Stimulated activated CD4-positive, alpha-beta T cell treated with anti-CD3 and anti-CD28 coated beads, Interleukin-12 subunit alpha, Interleukin-12 subunit beta, amount 100 ng/mL, for 4 hours (primary cell): Measurements from ENCODE around the gene VAV2.

ENCODE experiments used
- DNase-seq: peaks from one replicate; pipeline ENCODE4 v3.0.0-alpha.2; 2020

The VAV2 gene

GRCh38 chr9:133980864-133981588 is 11.1 kb downstream of the VAV2 start:
- no peak for DNase-seq

GRCh38 chr9:133979921-133980863 is 11.9 kb downstream of the VAV2 start:
- DNase-seq, result no peak

- no peak for DNase-seq
Measured at GRCh38 chr9:133979273-133979920, 12.7 kb downstream of the VAV2 start.

GRCh38 chr9:133978899-133979272 is 13.2 kb downstream of the VAV2 start:
- no peak for DNase-seq

- no peak for DNase-seq
Measured at GRCh38 chr9:133978226-133978898, 13.8 kb downstream of the VAV2 start.

- DNase-seq, result no peak
Measured at GRCh38 chr9:133977421-133978201, 14.5 kb downstream of the VAV2 start.

GRCh38 chr9:133976887-133977286 is 15.2 kb downstream of the VAV2 start:
- DNase-seq, result no peak

- DNase-seq, result no peak
Measured at GRCh38 chr9:133976191-133976861, 15.8 kb downstream of the VAV2 start.

GRCh38 chr9:133975511-133975910 is 16.6 kb downstream of the VAV2 start:
- DNase-seq, result no peak

GRCh38 chr9:133974631-133975341 is 17.3 kb downstream of the VAV2 start:
- DNase-seq, result no peak

GRCh38 chr9:133973791-133974630 is 18.1 kb downstream of the VAV2 start:
- DNase-seq, result no peak

GRCh38 chr9:133973111-133973790 is 18.9 kb downstream of the VAV2 start:
- no peak for DNase-seq

- no peak for DNase-seq
Measured at GRCh38 chr9:133971981-133972941, 19.9 kb downstream of the VAV2 start.

- no peak for DNase-seq
Measured at GRCh38 chr9:133971121-133971951, 20.8 kb downstream of the VAV2 start.

- no peak for DNase-seq
Measured at GRCh38 chr9:133970581-133971058, 21.5 kb downstream of the VAV2 start.

GRCh38 chr9:133969681-133970580 is 22.2 kb downstream of the VAV2 start:
- no peak for DNase-seq
